Spleen (tissue), 7 donors: ENCODE results near the gene SLC1A3.

Experiments used
- CTCF ChIP-seq, 11 experiments: fragments of 200-600 bp in 7 of 11; fragments of 450-650 bp in 4 of 11; sonication (generic) in 4 of 11; IDR thresholded peaks in 8 of 11; conservative IDR thresholded peaks in 3 of 11; 1 replicate in 7 of 11; 2 replicates in 4 of 11; pipeline versions ENCODE4 v1.4.0 to v1.8.0; 2016 to 2021; ENCODE audit warnings: antibody characterized with exemption in 11 of 11, inconsistent platforms in 4 of 11, mild to moderate bottlenecking in 1 of 11
- POLR2A ChIP-seq, 3 donors: fragments of 450-650 bp; IDR thresholded peaks; one replicate each; pipeline ENCODE4 v1.5.1; 2017; ENCODE audit warnings: antibody characterized with exemption in 3 of 3, mild to moderate bottlenecking in 1 of 3
- POLR2AphosphoS5 ChIP-seq, 3 donors: sonication (generic); formaldehyde crosslinking; IDR thresholded peaks; one replicate each; pipeline ENCODE4 v1.5.1; 2017; ENCODE audit warnings: antibody characterized with exemption in 3 of 3
- donor health status: DM: no; HTN: no; CAD: no; lungs with moderate emphysema.
- donor health status: DM: no; HTN: no; CAD: no.
- donor health status: DM: no; HTN: no; CAD: no.

GRCh38 chr5:36590513-36591286 lies 15.7 kb upstream of the SLC1A3 start:
- TF ChIP-seq CTCF (IDR thresholded peaks at IDR 0.05 in 8 of 11, conservative IDR thresholded peaks at IDR 0.05 in 3 of 11) (no peak), POLR2A (IDR thresholded peaks at IDR 0.05) (no peak), POLR2AphosphoS5 (IDR thresholded peaks at IDR 0.05) (no peak)
